GM12872 (cell line): Measurements from ENCODE around the gene MKNK1.

Experiments used
- TF ChIP-seq, protein P1 (sequence below): IDR thresholded peaks from 3 replicates; pipeline ENCODE4 v1.5.1; 2011; ENCODE audit warnings: low read depth, mild to moderate bottlenecking, low read length, moderate library complexity; ENCODE audit not compliant: insufficient read depth

Gene MKNK1

GRCh38 chr1:46522184-46522968 is 81.7 kb downstream of the MKNK1 start:
- TF ChIP-seq, protein P1, sequence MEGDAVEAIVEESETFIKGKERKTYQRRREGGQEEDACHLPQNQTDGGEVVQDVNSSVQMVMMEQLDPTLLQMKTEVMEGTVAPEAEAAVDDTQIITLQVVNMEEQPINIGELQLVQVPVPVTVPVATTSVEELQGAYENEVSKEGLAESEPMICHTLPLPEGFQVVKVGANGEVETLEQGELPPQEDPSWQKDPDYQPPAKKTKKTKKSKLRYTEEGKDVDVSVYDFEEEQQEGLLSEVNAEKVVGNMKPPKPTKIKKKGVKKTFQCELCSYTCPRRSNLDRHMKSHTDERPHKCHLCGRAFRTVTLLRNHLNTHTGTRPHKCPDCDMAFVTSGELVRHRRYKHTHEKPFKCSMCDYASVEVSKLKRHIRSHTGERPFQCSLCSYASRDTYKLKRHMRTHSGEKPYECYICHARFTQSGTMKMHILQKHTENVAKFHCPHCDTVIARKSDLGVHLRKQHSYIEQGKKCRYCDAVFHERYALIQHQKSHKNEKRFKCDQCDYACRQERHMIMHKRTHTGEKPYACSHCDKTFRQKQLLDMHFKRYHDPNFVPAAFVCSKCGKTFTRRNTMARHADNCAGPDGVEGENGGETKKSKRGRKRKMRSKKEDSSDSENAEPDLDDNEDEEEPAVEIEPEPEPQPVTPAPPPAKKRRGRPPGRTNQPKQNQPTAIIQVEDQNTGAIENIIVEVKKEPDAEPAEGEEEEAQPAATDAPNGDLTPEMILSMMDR, result no peak

- TF ChIP-seq, protein P1, result no peak
Observed at GRCh38 chr1:46521414-46521813, 82.7 kb downstream of the MKNK1 start.

DNA sequence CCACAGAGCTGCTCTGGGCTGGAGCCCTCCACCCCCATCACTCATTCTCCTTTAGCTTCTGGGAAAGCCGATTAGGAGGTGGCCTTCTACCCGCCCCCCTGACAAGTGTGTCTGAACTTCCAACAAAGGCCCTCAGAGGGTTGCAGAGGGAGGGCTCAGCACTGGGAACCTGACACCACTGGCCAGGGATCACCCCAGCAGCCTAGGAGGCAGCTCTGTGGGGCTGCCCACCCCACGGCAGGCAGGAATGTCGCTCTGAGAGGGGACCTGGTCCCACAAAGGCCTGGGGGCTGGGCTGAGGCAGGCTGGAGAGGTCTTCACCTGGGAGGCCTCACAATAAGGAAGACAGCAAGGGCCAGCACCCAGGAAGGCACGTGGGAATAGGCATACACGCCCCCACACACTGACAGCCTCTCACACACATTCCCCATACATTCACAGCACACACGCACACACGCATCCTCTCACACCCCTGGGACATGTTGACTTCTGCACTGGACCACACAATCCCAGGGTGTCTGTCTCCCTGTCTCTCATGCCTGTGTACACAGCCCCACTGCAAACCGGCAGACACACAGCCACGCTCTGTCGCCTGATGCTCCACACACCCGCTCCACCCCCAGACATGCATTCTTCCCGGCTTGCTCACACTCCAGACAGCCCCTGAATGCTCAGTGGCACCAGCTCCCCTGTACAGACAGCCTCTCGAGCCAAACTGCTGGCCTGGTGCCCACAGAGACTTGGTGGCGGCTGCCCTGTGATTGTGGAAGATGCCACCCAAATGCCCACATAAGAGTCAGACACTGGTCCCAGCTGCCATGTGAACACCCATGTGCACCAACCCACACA is 83.8 kb downstream of the MKNK1 start:
- TF ChIP-seq, protein P1, result no peak

- TF ChIP-seq, protein P1, result no peak
Observed at GRCh38 chr1:46519209-46519608, 84.9 kb downstream of the MKNK1 start.

DNA sequence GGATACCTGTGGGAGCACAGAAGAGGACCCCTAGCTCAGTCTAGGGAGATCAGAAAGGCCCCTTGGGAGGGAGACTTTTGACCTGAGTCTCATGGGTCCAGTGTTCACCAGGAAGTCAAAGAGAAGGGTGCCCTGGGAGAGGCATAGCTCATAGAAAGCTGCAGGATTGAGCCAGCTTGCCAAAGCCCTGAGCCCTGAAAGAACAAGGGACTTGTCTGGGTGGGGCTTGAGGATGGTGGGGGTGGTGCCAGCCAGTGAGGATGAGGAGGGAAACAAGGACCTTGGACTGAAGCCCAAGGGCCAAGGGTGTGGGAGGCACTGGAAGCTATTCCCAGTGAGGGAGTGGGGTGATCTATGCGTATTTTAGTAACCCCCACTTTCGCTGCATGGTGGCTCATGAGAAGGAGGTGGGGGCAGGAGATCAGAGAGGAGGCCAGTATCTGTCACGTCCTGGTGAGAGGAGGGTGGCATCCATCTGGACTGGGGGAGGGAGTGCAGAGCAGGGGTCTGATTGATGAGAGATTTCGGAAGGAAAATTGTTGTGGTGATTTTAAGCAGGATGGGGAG is 86.1 kb downstream of the MKNK1 start:
- TF ChIP-seq, protein P1, result no peak

DNA sequence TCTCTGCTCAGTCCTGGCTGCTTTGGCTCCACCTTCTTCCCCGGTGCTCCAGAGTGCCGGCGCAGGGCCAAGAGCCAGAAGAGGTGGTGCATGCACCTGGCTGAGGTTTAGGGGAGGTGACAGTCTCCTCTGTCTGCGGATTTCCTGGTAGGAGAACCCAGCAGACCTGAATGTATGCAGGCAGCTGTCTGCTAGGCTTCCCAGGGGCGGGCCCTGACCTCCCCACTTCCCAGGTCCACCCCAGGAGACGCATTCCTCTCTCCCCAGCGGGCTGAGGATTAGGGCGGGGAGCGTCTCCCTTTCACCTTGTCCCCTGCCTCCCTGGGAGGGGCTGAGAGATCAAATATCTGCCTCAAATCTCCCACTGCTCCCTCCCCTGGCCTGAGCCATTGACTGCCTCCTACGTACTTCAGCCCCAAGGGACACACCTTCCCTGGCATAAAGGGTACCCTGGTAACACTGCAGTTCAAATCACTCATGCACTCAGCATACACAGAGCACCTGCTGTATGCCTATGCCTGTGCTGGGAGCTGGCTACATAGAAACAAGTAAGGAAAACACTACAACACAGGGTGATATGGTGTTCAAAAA is 87.0 kb downstream of the MKNK1 start:
- TF ChIP-seq, protein P1, result no peak
